CD14-positive monocyte (primary cell): ENCODE data around the gene RAB11FIP3. TPM values are rescaled to one million over a fixed set of nuclear protein-coding genes. Genes with fewer than 3 reads are reported as not detected.

ENCODE experiments used
- DNase-seq, 3 donors: peaks; one replicate each; pipeline ENCODE4 v3.0.0-alpha.2; 2011 to 2022
- H2AFZ ChIP-seq: 2 replicates; pipeline ENCODE4 v1.6.0; 2012; ENCODE audit warnings: mild to moderate bottlenecking, low read depth, low read length, inconsistent platforms; ENCODE audit not compliant: insufficient read depth, poor library complexity, severe bottlenecking
- H3K27ac ChIP-seq, 2 donors: 1 replicate in 1 of 2; 2 replicates in 1 of 2; pipeline ENCODE4 v1.5.1; 2012 to 2013; ENCODE audit warnings: low read length in 2 of 2, control low read depth in 1 of 2, inconsistent platforms in 1 of 2, low read depth in 1 of 2, mild to moderate bottlenecking in 1 of 2
- H3K27me3 ChIP-seq, 2 donors: one replicate each; pipeline versions ENCODE4 v1.6.0 to v1.6.1; 2011 to 2013; ENCODE audit warnings: low read length in 2 of 2; ENCODE audit not compliant: control insufficient read depth in 2 of 2, insufficient read depth in 2 of 2
- H3K36me3 ChIP-seq, 2 donors: replicated peaks in 1 of 2; 1 replicate in 1 of 2; 2 replicates in 1 of 2; pipeline versions ENCODE4 v1.5.1 to v1.6.1; 2012 to 2013; ENCODE audit warnings: low read length in 2 of 2, control low read depth in 1 of 2, inconsistent platforms in 1 of 2, mild to moderate bottlenecking in 1 of 2; ENCODE audit not compliant: insufficient read depth in 2 of 2, control insufficient read depth in 1 of 2
- H3K4me1 ChIP-seq, 2 donors: 1 replicate in 1 of 2; 2 replicates in 1 of 2; pipeline versions ENCODE4 v1.5.1 to v1.6.1; 2012 to 2013; ENCODE audit warnings: low read length in 2 of 2, control low read depth in 1 of 2, inconsistent platforms in 1 of 2, mild to moderate bottlenecking in 1 of 2, moderate library complexity in 1 of 2; ENCODE audit not compliant: insufficient read depth in 2 of 2, control insufficient read depth in 1 of 2
- H3K4me2 ChIP-seq: replicated peaks from 2 replicates; pipeline ENCODE3; 2012; ENCODE audit warnings: low read length, moderate library complexity, mild to moderate bottlenecking; ENCODE audit not compliant: poor library complexity, severe bottlenecking; ENCODE audit errors: extremely low read depth
- H3K4me3 ChIP-seq, 3 experiments: fragments of 200-600 bp in 1 of 3; sonication (generic) in 1 of 3; replicated peaks in 1 of 3; 1 replicate in 2 of 3; 2 replicates in 1 of 3; pipeline ENCODE4 v1.5.1; 2011 to 2013; ENCODE audit warnings: low read length in 3 of 3, mild to moderate bottlenecking in 3 of 3, control low read depth in 2 of 3, low read depth in 2 of 3, inconsistent platforms in 1 of 3, moderate library complexity in 1 of 3
- H3K79me2 ChIP-seq: 2 replicates; pipeline ENCODE4 v1.6.0; 2012; ENCODE audit warnings: mild to moderate bottlenecking, control low read depth, inconsistent platforms, low read length, moderate library complexity; ENCODE audit not compliant: insufficient read depth
- H3K9ac ChIP-seq: 2 replicates; pipeline ENCODE4 v1.6.0; 2017; ENCODE audit warnings: low read length, mild to moderate bottlenecking; ENCODE audit not compliant: insufficient read depth, poor library complexity, severe bottlenecking
- H3K9me3 ChIP-seq, 2 donors: replicated peaks in 1 of 2; 1 replicate in 1 of 2; 2 replicates in 1 of 2; pipeline versions ENCODE4 v1.5.1 to v1.6.1; 2012 to 2013; ENCODE audit warnings: low read length in 2 of 2, control low read depth in 1 of 2; ENCODE audit not compliant: control insufficient read depth in 1 of 2, insufficient read depth in 1 of 2
- H4K20me1 ChIP-seq: 2 replicates; pipeline ENCODE4 v1.6.0; 2012; ENCODE audit warnings: mild to moderate bottlenecking, low read length, control low read depth, moderate library complexity; ENCODE audit not compliant: insufficient read depth
- H3K27ac Mint-ChIP-seq, 7 donors: one replicate each; pipeline ENCODE4 v1.8.0; 2020; ENCODE audit warnings: mild to moderate bottlenecking in 7 of 7, mixed read lengths in 7 of 7, moderate library complexity in 6 of 7, inconsistent platforms in 2 of 7
- H3K27me3 Mint-ChIP-seq, 3 donors: one replicate each; pipeline ENCODE4 v1.8.0; 2021 to 2022; ENCODE audit warnings: low read depth in 3 of 3, mild to moderate bottlenecking in 3 of 3, mixed read lengths in 3 of 3, moderate library complexity in 3 of 3, inconsistent platforms in 1 of 3
- H3K36me3 Mint-ChIP-seq, 2 donors: one replicate each; pipeline ENCODE4 v1.8.0; 2020; ENCODE audit warnings: mixed read lengths in 2 of 2, inconsistent platforms in 1 of 2, mild to moderate bottlenecking in 1 of 2
- H3K4me1 Mint-ChIP-seq: one replicate; pipeline ENCODE4 v1.8.0; 2020; ENCODE audit warnings: mild to moderate bottlenecking, mixed read lengths
- H3K4me3 Mint-ChIP-seq, 2 donors: one replicate each; pipeline ENCODE4 v1.8.0; 2020; ENCODE audit warnings: mild to moderate bottlenecking in 2 of 2, mixed read lengths in 2 of 2, moderate library complexity in 1 of 2
- H3K9me3 Mint-ChIP-seq, 7 donors: one replicate each; pipeline ENCODE4 v1.8.0; 2020 to 2022; ENCODE audit warnings: mixed read lengths in 7 of 7, mild to moderate bottlenecking in 6 of 7, moderate library complexity in 6 of 7, inconsistent platforms in 2 of 7
- WGBS: methylation state at CpG from one replicate; pipeline ENCODE4 v1.1.5; 2013; ENCODE audit warnings: missing lambda C conversion rate; ENCODE audit not compliant: insufficient coverage; 5-methylcytosine and 5-hydroxymethylcytosine counted together
- intact Hi-C, 2 donors: fragments of 100-400 bp; cut with micrococcal nuclease; formaldehyde crosslinking; loops; one replicate each; pipeline versions ENCODE4 v1.15.0 to v1.15.1; 2023
- polyA plus RNA-seq, 3 donors: library from polyadenylated mRNA; depleted of rRNA in 1 of 3; unstranded in 2 of 3; stranded (reverse) in 1 of 3; fragments of 300-500 nt in 2 of 3; fragments of >200 nt in 1 of 3; fragmentation: Illumina TruSeq in 2 of 3; gene quantifications; 1 replicate in 2 of 3; 2 replicates in 1 of 3; pipeline ENCODE4 v1.2.3, GENCODE V29; 2012 to 2021
- TF ChIP-seq, protein P1 (sequence below): fragments of 200-600 bp; IDR thresholded peaks from one replicate; pipeline ENCODE4 v1.8.0; 2022; ENCODE audit warnings: antibody characterized with exemption, mild to moderate bottlenecking

The RAB11FIP3 gene
- polyA plus RNA-seq, 3 donors = 0.37 to 7.5 (median 0.49) TPM

GRCh38 chr16:424033-424622 is 1.3 kb upstream of the RAB11FIP3 start:
- H3K4me3 ChIP-seq = peak overlapping the region in 1 of 3 experiments; percentile 78
- peaks cover 24 to 31% of the 10 kb centered on the region in 2 donors for H3K4me1 ChIP-seq
- peak in 2 of 3 donors; percentile 57 to 60 for DNase-seq
- Mint-ChIP-seq H3K4me3 (peak overlapping the region; percentile 85 to 95), H3K4me1 (peaks cover 26% of the 10 kb centered on the region), H3K27ac (peak overlapping the region in 3 of 7 donors; percentile 5 to 68 (median 19)), H3K36me3 (peaks cover 7% of the 10 kb centered on the region in 2 donors), H3K9me3 (peaks cover 0 to 9% (median 0%) of the 10 kb centered on the region in 7 donors), H3K27me3 (peaks cover 31 to 43% (median 43%) of the 10 kb centered on the region in 3 donors)
- no peak overlapping the region for H3K9ac ChIP-seq
- H4K20me1 ChIP-seq = peaks cover 12% of the 10 kb centered on the region
- H3K36me3 ChIP-seq = no peaks in the 10 kb centered on the region
- peaks cover 4% of the 10 kb centered on the region for H3K79me2 ChIP-seq
- H3K4me2 ChIP-seq = peak overlapping the region; percentile 74
- peak overlapping the region; percentile 94 for H2AFZ ChIP-seq
- peaks cover 0 to 24% of the 10 kb centered on the region in 2 donors for H3K27me3 ChIP-seq
- 57% methylated on average over 12 of the region's 20 CpGs for WGBS
- no peaks in the 10 kb centered on the region for H3K9me3 ChIP-seq
- intact Hi-C loops = no loop called here
- no peak overlapping the region for H3K27ac ChIP-seq
- TF ChIP-seq, protein P1, sequence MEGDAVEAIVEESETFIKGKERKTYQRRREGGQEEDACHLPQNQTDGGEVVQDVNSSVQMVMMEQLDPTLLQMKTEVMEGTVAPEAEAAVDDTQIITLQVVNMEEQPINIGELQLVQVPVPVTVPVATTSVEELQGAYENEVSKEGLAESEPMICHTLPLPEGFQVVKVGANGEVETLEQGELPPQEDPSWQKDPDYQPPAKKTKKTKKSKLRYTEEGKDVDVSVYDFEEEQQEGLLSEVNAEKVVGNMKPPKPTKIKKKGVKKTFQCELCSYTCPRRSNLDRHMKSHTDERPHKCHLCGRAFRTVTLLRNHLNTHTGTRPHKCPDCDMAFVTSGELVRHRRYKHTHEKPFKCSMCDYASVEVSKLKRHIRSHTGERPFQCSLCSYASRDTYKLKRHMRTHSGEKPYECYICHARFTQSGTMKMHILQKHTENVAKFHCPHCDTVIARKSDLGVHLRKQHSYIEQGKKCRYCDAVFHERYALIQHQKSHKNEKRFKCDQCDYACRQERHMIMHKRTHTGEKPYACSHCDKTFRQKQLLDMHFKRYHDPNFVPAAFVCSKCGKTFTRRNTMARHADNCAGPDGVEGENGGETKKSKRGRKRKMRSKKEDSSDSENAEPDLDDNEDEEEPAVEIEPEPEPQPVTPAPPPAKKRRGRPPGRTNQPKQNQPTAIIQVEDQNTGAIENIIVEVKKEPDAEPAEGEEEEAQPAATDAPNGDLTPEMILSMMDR = no peak

GRCh38 chr16:424623-425081 is 797 bp upstream of the RAB11FIP3 start:
- peak overlapping the region; percentile 94 for H2AFZ ChIP-seq
- Mint-ChIP-seq H3K4me1 (peaks cover 26% of the 10 kb centered on the region), H3K27ac (peak overlapping the region in 3 of 7 donors; percentile 18 to 68 (median 19)), H3K9me3 (peaks cover 0 to 9% (median 0%) of the 10 kb centered on the region in 7 donors), H3K27me3 (peaks cover 31 to 42% (median 41%) of the 10 kb centered on the region in 3 donors), H3K36me3 (peaks cover 7% of the 10 kb centered on the region in 2 donors), H3K4me3 (peak overlapping the region; percentile 85 to 95)
- peak overlapping the region; percentile 74 for H3K4me2 ChIP-seq
- peak overlapping the region; percentile 68 to 78 (median 69) for H3K4me3 ChIP-seq
- H4K20me1 ChIP-seq = peaks cover 12% of the 10 kb centered on the region
- no peaks in the 10 kb centered on the region for H3K36me3 ChIP-seq
- H3K9ac ChIP-seq = peak overlapping the region; percentile 56
- WGBS = 12% methylated on average over 30 of the region's 31 CpGs
- H3K79me2 ChIP-seq = peaks cover 4% of the 10 kb centered on the region
- H3K4me1 ChIP-seq = peaks cover 24 to 31% of the 10 kb centered on the region in 2 donors
- DNase-seq = peak in 1 of 3 donors; percentile 16
- H3K27ac ChIP-seq = no peak overlapping the region
- TF ChIP-seq, protein P1 = no peak
- intact Hi-C loops = no loop called here
- no peaks in the 10 kb centered on the region for H3K9me3 ChIP-seq
- H3K27me3 ChIP-seq = peaks cover 0 to 24% of the 10 kb centered on the region in 2 donors
